GM23338 (cell line): ENCODE measurements around the gene TRAF3IP1. TPM values are rescaled to one million over a fixed set of nuclear protein-coding genes. Genes with fewer than 3 reads are reported as not detected.

Experiments used
- ATAC-seq: fragments of 200-7000 bp; cut with Tn5 transposase; 3 replicates; pipeline ENCODE4 v1.9.1; 2020
- DNase-seq: peaks from one replicate; pipeline ENCODE4 v3.0.0-alpha.2; 2015; ENCODE audit warnings: low spot score
- H2AFZ ChIP-seq: fragments of 200-600 bp; sonication (generic); 2 replicates; pipeline ENCODE4 v1.8.0; 2016; ENCODE audit warnings: antibody characterized with exemption, mild to moderate bottlenecking, moderate library complexity
- H3F3A ChIP-seq: fragments of 200-600 bp; sonication (generic); replicated peaks from 2 replicates; pipeline ENCODE4 v1.8.0; 2017; ENCODE audit warnings: antibody characterized with exemption, mixed run types, low read depth
- H3K27ac ChIP-seq: fragments of 200-600 bp; sonication (generic); 2 replicates; pipeline ENCODE4 v1.6.1; 2016; ENCODE audit warnings: low read depth
- H3K27me3 ChIP-seq: fragments of 200-600 bp; sonication (generic); 2 replicates; pipeline ENCODE4 v1.8.0; 2016; ENCODE audit warnings: mild to moderate bottlenecking, mixed run types, moderate library complexity; ENCODE audit not compliant: insufficient read depth
- H3K36me3 ChIP-seq: fragments of 200-600 bp; sonication (generic); 2 replicates; pipeline ENCODE4 v1.8.0; 2016; ENCODE audit warnings: mild to moderate bottlenecking; ENCODE audit not compliant: insufficient read depth
- H3K4me1 ChIP-seq: fragments of 200-600 bp; sonication (generic); 2 replicates; pipeline ENCODE4 v1.8.0; 2016; ENCODE audit warnings: mild to moderate bottlenecking, moderate library complexity; ENCODE audit not compliant: insufficient read depth
- H3K4me2 ChIP-seq: fragments of 200-600 bp; sonication (generic); 2 replicates; pipeline ENCODE4 v1.7.1; 2017; ENCODE audit warnings: mixed run types
- H3K4me3 ChIP-seq: fragments of 200-600 bp; sonication (generic); 2 replicates; pipeline ENCODE4 v1.6.1; 2016; ENCODE audit warnings: mixed run types
- H3K79me2 ChIP-seq: fragments of 200-600 bp; sonication (generic); replicated peaks from 2 replicates; pipeline ENCODE4 v1.8.0; 2017; ENCODE audit warnings: mild to moderate bottlenecking; ENCODE audit not compliant: insufficient read depth
- H3K9me2 ChIP-seq: fragments of 200-600 bp; sonication (generic); 2 replicates; pipeline ENCODE4 v1.8.0; 2017; ENCODE audit not compliant: insufficient read depth
- H4K20me1 ChIP-seq: fragments of 200-600 bp; sonication (generic); replicated peaks from 2 replicates; pipeline ENCODE4 v1.8.0; 2017; ENCODE audit warnings: mild to moderate bottlenecking; ENCODE audit not compliant: insufficient read depth
- H3K27ac Mint-ChIP-seq: 2 replicates; pipeline ENCODE4 v1.8.0; 2020; ENCODE audit warnings: inconsistent platforms, mild to moderate bottlenecking, moderate library complexity, mixed read lengths
- H3K27me3 Mint-ChIP-seq: 3 replicates; pipeline ENCODE4 v1.8.0; 2022; ENCODE audit warnings: low read depth, mild to moderate bottlenecking, moderate library complexity, mixed read lengths, inconsistent platforms; ENCODE audit not compliant: insufficient read depth, poor library complexity
- H3K36me3 Mint-ChIP-seq: 3 replicates; pipeline ENCODE4 v1.8.0; 2021; ENCODE audit warnings: low read depth, mild to moderate bottlenecking, inconsistent platforms, moderate library complexity, mixed read lengths
- H3K4me1 Mint-ChIP-seq: 3 replicates; pipeline ENCODE4 v1.8.0; 2020; ENCODE audit warnings: mild to moderate bottlenecking, inconsistent platforms, mixed read lengths
- H3K4me3 Mint-ChIP-seq: 3 replicates; pipeline ENCODE4 v1.8.0; 2021; ENCODE audit warnings: moderate library complexity, mild to moderate bottlenecking, inconsistent platforms, mixed read lengths
- H3K9me3 Mint-ChIP-seq: 3 replicates; pipeline ENCODE4 v1.8.0; 2020; ENCODE audit warnings: moderate library complexity, mild to moderate bottlenecking, inconsistent platforms, mixed read lengths
- CREB1 ChIP-seq: fragments of 250-450 bp; sonication (Bioruptor Pico); IDR thresholded peaks from 2 replicates; pipeline ENCODE4 v1.5.0; 2020; ENCODE audit warnings: low read depth, mild to moderate bottlenecking, moderate library complexity
- EZH2 ChIP-seq: fragments of 200-600 bp; sonication (generic); IDR thresholded peaks from one replicate; pipeline ENCODE4 v1.8.0; 2017; ENCODE audit warnings: antibody characterized with exemption, mild to moderate bottlenecking, low read depth; ENCODE audit not compliant: unreplicated experiment
- EZH2phosphoT487 ChIP-seq: fragments of 200-600 bp; sonication (generic); IDR thresholded peaks from one replicate; pipeline ENCODE4 v1.8.1; 2018; ENCODE audit warnings: antibody characterized with exemption; ENCODE audit not compliant: unreplicated experiment
- JUNB ChIP-seq: IDR thresholded peaks from one replicate; pipeline ENCODE4 v1.6.1; 2016; ENCODE audit warnings: antibody characterized with exemption; ENCODE audit not compliant: unreplicated experiment
- NANOG ChIP-seq: IDR thresholded peaks from 2 replicates; pipeline ENCODE4 v1.6.1; 2016; ENCODE audit warnings: antibody characterized with exemption, borderline replicate concordance
- POLR2AphosphoS5 ChIP-seq: IDR thresholded peaks from 2 replicates; pipeline ENCODE4 v1.6.1; 2016; ENCODE audit warnings: antibody characterized with exemption, low read depth
- STAT1 ChIP-seq: IDR thresholded peaks from one replicate; pipeline ENCODE4 v1.6.1; 2016; ENCODE audit warnings: antibody characterized with exemption; ENCODE audit not compliant: unreplicated experiment
- ZNF114 ChIP-seq: fragments of 250-450 bp; sonication (Bioruptor Pico); IDR thresholded peaks from 2 replicates; pipeline ENCODE4 v1.5.0; 2020; ENCODE audit warnings: mild to moderate bottlenecking, moderate library complexity
- ZNF331 ChIP-seq: fragments of 250-450 bp; sonication (Bioruptor Pico); IDR thresholded peaks from 2 replicates; pipeline ENCODE4 v1.5.0; 2020; ENCODE audit warnings: low read depth, mild to moderate bottlenecking, moderate library complexity
- polyA plus RNA-seq: library from polyadenylated mRNA; unstranded; fragments of >200 nt; fragmentation: Nextera tagmentation; extraction: Ambion mirVana; gene quantifications from 2 replicates; pipeline ENCODE4 v1.2.1, GENCODE V29; 2016
- total RNA-seq: library from RNA; depleted of rRNA; stranded (reverse); fragments of >200 nt; shearing (Covaris generic); gene quantifications from 2 replicates; pipeline ENCODE4 v1.2.3, GENCODE V29; 2014
- TF ChIP-seq, protein P1 (sequence below): IDR thresholded peaks from one replicate; pipeline ENCODE4 v1.6.1; 2018; ENCODE audit warnings: antibody characterized with exemption; ENCODE audit not compliant: unreplicated experiment
- TF ChIP-seq, protein P2 (sequence below): fragments of 250-450 bp; sonication (Bioruptor Pico); IDR thresholded peaks from 2 replicates; pipeline ENCODE4 v1.5.0; 2020; ENCODE audit warnings: mild to moderate bottlenecking, moderate library complexity
- TF ChIP-seq, protein P3 (sequence below), 2 experiments: fragments of 200-600 bp in 1 of 2; sonication (generic) in 1 of 2; conservative IDR thresholded peaks; 2 replicates each; pipeline versions ENCODE4 v1.5.1 to v1.6.1; 2016 to 2017; ENCODE audit warnings: antibody characterized with exemption in 2 of 2, low read depth in 2 of 2, mild to moderate bottlenecking in 2 of 2, moderate library complexity in 1 of 2
- TF ChIP-seq, protein P4 (sequence below): IDR thresholded peaks from 2 replicates; pipeline ENCODE4 v1.6.1; 2016; ENCODE audit warnings: antibody characterized with exemption

TRAF3IP1 gene
- total and polyA plus RNA-seq, 2 experiments from 2014 or later = 12.5 to 20.7 TPM

DNA sequence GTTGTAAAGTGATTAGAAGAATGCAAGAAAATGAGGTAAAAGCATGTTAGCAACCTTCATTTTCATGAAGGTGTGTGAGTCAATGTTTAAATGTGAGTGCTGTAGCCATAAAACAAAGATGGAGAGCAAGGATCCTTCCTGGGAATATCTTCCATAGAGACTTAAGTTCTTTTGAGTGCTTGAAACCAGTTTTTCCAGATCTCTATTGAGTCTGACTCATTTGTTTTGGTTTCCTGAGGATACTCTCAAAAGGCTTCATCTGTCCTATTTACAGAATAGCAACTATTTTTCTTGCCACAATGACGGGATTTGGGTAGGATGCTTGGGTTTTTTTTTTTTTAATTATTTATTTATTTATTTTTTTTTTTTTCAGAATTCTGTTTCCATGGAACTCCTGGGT lies 60.5 kb downstream of the TRAF3IP1 start:
- peaks cover 12% of the 10 kb centered on the region for H3K36me3 Mint-ChIP-seq
- Histone ChIP-seq H3K27me3 (no peaks in the 10 kb centered on the region), H3F3A (no peaks in the 10 kb centered on the region), H3K4me2 (peak overlapping the region; percentile 15; the same call in 1 of the 2 replicates), H3K4me1 (peaks cover 6% of the 10 kb centered on the region), H3K4me3 (no peak overlapping the region), H3K36me3 (no peaks in the 10 kb centered on the region), H4K20me1 (peaks cover under 1% of the 10 kb centered on the region; the same call in 1 of the 2 replicates), H3K79me2 (no peaks in the 10 kb centered on the region), H2AFZ (no peak overlapping the region), H3K27ac (peak overlapping the region; percentile 1; the same call in 1 of the 2 replicates), H3K9me2 (no peaks in the 10 kb centered on the region)
- peaks cover 20% of the 10 kb centered on the region for H3K4me1 Mint-ChIP-seq
- ATAC-seq (peak; percentile 66), DNase-seq (peak; percentile 43)
- no peak overlapping the region for H3K4me3 Mint-ChIP-seq
- peaks cover 8% of the 10 kb centered on the region for H3K9me3 Mint-ChIP-seq
- TF ChIP-seq, protein P1, sequence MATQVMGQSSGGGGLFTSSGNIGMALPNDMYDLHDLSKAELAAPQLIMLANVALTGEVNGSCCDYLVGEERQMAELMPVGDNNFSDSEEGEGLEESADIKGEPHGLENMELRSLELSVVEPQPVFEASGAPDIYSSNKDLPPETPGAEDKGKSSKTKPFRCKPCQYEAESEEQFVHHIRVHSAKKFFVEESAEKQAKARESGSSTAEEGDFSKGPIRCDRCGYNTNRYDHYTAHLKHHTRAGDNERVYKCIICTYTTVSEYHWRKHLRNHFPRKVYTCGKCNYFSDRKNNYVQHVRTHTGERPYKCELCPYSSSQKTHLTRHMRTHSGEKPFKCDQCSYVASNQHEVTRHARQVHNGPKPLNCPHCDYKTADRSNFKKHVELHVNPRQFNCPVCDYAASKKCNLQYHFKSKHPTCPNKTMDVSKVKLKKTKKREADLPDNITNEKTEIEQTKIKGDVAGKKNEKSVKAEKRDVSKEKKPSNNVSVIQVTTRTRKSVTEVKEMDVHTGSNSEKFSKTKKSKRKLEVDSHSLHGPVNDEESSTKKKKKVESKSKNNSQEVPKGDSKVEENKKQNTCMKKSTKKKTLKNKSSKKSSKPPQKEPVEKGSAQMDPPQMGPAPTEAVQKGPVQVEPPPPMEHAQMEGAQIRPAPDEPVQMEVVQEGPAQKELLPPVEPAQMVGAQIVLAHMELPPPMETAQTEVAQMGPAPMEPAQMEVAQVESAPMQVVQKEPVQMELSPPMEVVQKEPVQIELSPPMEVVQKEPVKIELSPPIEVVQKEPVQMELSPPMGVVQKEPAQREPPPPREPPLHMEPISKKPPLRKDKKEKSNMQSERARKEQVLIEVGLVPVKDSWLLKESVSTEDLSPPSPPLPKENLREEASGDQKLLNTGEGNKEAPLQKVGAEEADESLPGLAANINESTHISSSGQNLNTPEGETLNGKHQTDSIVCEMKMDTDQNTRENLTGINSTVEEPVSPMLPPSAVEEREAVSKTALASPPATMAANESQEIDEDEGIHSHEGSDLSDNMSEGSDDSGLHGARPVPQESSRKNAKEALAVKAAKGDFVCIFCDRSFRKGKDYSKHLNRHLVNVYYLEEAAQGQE = no peak
- TF ChIP-seq, protein P2, sequence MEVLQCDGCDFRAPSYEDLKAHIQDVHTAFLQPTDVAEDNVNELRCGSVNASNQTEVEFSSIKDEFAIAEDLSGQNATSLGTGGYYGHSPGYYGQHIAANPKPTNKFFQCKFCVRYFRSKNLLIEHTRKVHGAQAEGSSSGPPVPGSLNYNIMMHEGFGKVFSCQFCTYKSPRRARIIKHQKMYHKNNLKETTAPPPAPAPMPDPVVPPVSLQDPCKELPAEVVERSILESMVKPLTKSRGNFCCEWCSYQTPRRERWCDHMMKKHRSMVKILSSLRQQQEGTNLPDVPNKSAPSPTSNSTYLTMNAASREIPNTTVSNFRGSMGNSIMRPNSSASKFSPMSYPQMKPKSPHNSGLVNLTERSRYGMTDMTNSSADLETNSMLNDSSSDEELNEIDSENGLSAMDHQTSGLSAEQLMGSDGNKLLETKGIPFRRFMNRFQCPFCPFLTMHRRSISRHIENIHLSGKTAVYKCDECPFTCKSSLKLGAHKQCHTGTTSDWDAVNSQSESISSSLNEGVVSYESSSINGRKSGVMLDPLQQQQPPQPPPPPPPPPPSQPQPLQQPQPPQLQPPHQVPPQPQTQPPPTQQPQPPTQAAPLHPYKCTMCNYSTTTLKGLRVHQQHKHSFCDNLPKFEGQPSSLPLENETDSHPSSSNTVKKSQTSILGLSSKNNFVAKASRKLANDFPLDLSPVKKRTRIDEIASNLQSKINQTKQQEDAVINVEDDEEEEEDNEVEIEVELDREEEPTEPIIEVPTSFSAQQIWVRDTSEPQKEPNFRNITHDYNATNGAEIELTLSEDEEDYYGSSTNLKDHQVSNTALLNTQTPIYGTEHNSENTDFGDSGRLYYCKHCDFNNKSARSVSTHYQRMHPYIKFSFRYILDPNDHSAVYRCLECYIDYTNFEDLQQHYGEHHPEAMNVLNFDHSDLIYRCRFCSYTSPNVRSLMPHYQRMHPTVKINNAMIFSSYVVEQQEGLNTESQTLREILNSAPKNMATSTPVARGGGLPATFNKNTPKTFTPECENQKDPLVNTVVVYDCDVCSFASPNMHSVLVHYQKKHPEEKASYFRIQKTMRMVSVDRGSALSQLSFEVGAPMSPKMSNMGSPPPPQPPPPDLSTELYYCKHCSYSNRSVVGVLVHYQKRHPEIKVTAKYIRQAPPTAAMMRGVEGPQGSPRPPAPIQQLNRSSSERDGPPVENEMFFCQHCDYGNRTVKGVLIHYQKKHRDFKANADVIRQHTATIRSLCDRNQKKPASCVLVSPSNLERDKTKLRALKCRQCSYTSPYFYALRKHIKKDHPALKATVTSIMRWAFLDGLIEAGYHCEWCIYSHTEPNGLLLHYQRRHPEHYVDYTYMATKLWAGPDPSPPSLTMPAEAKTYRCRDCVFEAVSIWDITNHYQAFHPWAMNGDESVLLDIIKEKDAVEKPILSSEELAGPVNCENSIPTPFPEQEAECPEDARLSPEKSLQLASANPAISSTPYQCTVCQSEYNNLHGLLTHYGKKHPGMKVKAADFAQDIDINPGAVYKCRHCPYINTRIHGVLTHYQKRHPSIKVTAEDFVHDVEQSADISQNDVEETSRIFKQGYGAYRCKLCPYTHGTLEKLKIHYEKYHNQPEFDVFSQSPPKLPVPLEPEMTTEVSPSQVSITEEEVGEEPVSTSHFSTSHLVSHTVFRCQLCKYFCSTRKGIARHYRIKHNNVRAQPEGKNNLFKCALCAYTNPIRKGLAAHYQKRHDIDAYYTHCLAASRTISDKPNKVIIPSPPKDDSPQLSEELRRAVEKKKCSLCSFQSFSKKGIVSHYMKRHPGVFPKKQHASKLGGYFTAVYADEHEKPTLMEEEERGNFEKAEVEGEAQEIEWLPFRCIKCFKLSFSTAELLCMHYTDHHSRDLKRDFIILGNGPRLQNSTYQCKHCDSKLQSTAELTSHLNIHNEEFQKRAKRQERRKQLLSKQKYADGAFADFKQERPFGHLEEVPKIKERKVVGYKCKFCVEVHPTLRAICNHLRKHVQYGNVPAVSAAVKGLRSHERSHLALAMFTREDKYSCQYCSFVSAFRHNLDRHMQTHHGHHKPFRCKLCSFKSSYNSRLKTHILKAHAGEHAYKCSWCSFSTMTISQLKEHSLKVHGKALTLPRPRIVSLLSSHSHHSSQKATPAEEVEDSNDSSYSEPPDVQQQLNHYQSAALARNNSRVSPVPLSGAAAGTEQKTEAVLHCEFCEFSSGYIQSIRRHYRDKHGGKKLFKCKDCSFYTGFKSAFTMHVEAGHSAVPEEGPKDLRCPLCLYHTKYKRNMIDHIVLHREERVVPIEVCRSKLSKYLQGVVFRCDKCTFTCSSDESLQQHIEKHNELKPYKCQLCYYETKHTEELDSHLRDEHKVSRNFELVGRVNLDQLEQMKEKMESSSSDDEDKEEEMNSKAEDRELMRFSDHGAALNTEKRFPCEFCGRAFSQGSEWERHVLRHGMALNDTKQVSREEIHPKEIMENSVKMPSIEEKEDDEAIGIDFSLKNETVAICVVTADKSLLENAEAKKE = no peak
- TF ChIP-seq NANOG = no peak
- no peak for TF ChIP-seq STAT1
- TF ChIP-seq EZH2 = no peak
- TF ChIP-seq ZNF114 (CRISPR knock-in tag) = no peak
- no peak for TF ChIP-seq POLR2AphosphoS5
- no peak for TF ChIP-seq JUNB
- TF ChIP-seq CREB1 (CRISPR knock-in tag) = no peak
- TF ChIP-seq EZH2phosphoT487 = no peak
- TF ChIP-seq, protein P3, sequence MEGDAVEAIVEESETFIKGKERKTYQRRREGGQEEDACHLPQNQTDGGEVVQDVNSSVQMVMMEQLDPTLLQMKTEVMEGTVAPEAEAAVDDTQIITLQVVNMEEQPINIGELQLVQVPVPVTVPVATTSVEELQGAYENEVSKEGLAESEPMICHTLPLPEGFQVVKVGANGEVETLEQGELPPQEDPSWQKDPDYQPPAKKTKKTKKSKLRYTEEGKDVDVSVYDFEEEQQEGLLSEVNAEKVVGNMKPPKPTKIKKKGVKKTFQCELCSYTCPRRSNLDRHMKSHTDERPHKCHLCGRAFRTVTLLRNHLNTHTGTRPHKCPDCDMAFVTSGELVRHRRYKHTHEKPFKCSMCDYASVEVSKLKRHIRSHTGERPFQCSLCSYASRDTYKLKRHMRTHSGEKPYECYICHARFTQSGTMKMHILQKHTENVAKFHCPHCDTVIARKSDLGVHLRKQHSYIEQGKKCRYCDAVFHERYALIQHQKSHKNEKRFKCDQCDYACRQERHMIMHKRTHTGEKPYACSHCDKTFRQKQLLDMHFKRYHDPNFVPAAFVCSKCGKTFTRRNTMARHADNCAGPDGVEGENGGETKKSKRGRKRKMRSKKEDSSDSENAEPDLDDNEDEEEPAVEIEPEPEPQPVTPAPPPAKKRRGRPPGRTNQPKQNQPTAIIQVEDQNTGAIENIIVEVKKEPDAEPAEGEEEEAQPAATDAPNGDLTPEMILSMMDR (conservative IDR thresholded peaks at IDR 0.05; ENCODE audit: low read depth in 2 of 2) = no peak
- TF ChIP-seq, protein P4, sequence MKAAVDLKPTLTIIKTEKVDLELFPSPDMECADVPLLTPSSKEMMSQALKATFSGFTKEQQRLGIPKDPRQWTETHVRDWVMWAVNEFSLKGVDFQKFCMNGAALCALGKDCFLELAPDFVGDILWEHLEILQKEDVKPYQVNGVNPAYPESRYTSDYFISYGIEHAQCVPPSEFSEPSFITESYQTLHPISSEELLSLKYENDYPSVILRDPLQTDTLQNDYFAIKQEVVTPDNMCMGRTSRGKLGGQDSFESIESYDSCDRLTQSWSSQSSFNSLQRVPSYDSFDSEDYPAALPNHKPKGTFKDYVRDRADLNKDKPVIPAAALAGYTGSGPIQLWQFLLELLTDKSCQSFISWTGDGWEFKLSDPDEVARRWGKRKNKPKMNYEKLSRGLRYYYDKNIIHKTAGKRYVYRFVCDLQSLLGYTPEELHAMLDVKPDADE = no peak
- no peak for TF ChIP-seq ZNF331 (CRISPR knock-in tag)
- peak overlapping the region; percentile 24; the same call in 1 of the 2 replicates for H3K27ac Mint-ChIP-seq
- H3K27me3 Mint-ChIP-seq = peaks cover 12% of the 10 kb centered on the region
